Measurements from ENCODE around the gene GABBR2.

GABBR2 gene

DNA sequence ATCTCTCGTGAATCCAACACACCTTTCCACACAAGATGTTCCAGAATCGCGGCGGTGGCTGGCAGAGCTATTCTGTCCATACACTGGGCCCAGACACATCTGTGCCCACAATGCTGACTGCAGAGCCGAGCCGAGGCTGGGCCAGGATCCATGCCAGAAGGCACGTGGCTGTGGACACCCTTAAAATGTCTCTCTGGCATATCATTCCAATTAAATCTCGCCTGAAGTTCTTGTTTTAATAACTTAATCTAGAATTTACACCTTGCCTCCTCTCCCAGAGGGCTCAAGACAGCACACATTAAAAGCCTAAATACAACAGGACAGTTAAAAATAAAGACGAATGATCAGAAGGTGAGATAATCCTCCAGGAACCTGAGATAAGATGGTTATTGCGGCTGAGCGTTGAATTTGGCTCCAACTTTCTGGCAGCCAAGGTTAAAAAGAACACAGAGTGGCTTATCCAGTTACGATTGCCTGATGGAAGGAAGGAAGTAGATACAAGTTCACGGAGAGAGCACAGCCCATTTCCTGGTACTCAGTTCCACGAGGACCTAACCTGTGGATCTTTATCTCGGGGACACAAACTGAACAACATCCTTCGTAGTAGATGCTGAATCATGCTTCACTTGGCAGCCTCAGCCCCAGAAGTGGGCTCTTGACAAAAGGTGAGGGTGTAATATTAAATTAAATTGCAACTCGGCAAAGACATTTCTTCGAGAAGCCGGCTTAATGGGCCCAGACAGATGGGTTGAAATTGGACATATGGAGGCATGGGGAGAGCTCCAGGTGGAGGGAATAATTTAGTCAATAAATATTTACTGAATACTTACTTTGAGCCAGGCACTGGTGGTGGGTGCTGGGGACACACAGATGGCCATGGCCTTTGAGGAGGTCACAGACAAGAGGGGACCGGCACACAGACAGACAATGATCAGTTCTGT lies 367.3 kb downstream of the GABBR2 start:
- DNase-seq, result no peak
- Histone ChIP-seq H3K27me3 (replicated peaks) (no peaks in the 10 kb centered on the region), H3K27ac (no peak overlapping the region), H3K36me3 (replicated peaks) (no peaks in the 10 kb centered on the region), H3K4me3 (ENCODE audit: low read depth, low read length) (no peak overlapping the region)
- in situ Hi-C loops (cut with HindIII; ENCODE audit: low pct_ligation_motif_present, low sequenced_read_pairs), result no loop called here
- no peak for TF ChIP-seq CTCF (IDR thresholded peaks at IDR 0.05; ENCODE audit: low read depth, low read length, missing control alignments)

DNA sequence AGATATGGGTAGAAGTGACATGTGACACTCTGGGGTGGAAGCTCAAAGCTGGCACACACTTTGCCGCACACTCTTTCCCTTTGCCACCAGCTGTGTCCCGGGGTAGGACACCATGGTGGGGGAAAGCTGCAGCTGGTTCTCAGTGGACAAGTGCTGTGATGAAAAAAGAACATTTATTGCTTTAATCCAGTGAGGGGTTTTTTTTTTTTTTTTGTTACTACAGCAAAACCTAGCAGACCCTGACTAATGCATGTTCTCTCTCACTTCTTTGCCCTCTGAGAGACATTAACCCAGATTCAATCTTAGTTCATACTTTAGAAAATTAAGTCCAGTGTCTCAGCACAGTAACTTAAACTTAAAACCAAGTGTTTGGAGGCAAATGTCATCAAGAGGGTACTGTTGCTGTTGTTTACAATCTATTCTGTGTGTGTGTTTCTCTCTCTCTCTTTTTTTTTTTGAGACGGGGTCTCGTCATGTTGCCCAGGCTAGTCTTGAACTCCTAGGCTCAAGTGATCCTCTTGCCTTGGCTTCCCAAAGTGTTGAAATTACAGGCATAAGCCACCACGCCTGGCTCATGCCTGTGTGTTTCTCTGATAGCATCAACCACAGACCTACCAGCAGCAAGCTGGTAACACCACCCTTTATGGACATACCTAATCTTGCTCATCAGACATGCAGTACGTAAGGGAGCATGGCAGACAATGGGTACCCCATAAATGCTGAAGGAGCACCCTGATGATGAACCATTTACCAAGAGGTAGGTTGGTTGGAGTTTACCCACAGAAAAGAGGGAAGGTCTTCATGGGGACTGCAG lies 368.5 kb downstream of the GABBR2 start:
- no peak for DNase-seq
- no peak for TF ChIP-seq CTCF (IDR thresholded peaks at IDR 0.05; ENCODE audit: low read depth, low read length, missing control alignments)
- Histone ChIP-seq H3K4me3 (ENCODE audit: low read depth, low read length) (no peak overlapping the region), H3K36me3 (replicated peaks) (no peaks in the 10 kb centered on the region), H3K27ac (no peak overlapping the region), H3K27me3 (replicated peaks) (no peaks in the 10 kb centered on the region)
- in situ Hi-C loops (cut with HindIII; ENCODE audit: low pct_ligation_motif_present, low sequenced_read_pairs), result no loop called here

- no peak overlapping the region for H3K4me3 ChIP-seq (ENCODE audit: low read depth, low read length)
- H3K36me3 ChIP-seq (replicated peaks), result no peaks in the 10 kb centered on the region
- no peaks in the 10 kb centered on the region for H3K27me3 ChIP-seq (replicated peaks)
- no peak for TF ChIP-seq CTCF (IDR thresholded peaks at IDR 0.05; ENCODE audit: low read depth, low read length, missing control alignments)
- DNase-seq, result no peak
- in situ Hi-C loops (cut with HindIII; ENCODE audit: low pct_ligation_motif_present, low sequenced_read_pairs), result no loop called here
- no peak overlapping the region for H3K27ac ChIP-seq
These were observed 373.1 kb downstream of the GABBR2 start for GRCh38 chr9:98335661-98336060.

GRCh38 chr9:98334796-98335195 lies 373.9 kb downstream of the GABBR2 start:
- no peak for TF ChIP-seq CTCF (IDR thresholded peaks at IDR 0.05; ENCODE audit: low read depth, low read length, missing control alignments)
- no peaks in the 10 kb centered on the region for H3K36me3 ChIP-seq (replicated peaks)
- DNase-seq, result no peak
- in situ Hi-C loops (cut with HindIII; ENCODE audit: low pct_ligation_motif_present, low sequenced_read_pairs), result no loop called here
- H3K27ac ChIP-seq, result no peak overlapping the region
- no peak overlapping the region for H3K4me3 ChIP-seq (ENCODE audit: low read depth, low read length)
- no peaks in the 10 kb centered on the region for H3K27me3 ChIP-seq (replicated peaks)

GRCh38 chr9:98333703-98334582 lies 374.8 kb downstream of the GABBR2 start:
- no peak for TF ChIP-seq CTCF (IDR thresholded peaks at IDR 0.05; ENCODE audit: low read depth, low read length, missing control alignments)
- DNase-seq, result peak; percentile 83
- Histone ChIP-seq H3K36me3 (replicated peaks) (no peaks in the 10 kb centered on the region), H3K27me3 (replicated peaks) (no peaks in the 10 kb centered on the region), H3K4me3 (ENCODE audit: low read depth, low read length) (no peak overlapping the region), H3K27ac (peak overlapping the region; percentile 53)
- in situ Hi-C loops (cut with HindIII; ENCODE audit: low pct_ligation_motif_present, low sequenced_read_pairs), result no loop called here

Measured in brain microvascular endothelial cell (primary cell).